Stimulated activated CD4-positive, alpha-beta T cell treated with anti-CD3 and anti-CD28 coated beads, TNF-alpha, amount 100 ng/mL, for 4 hours (primary cell): ENCODE results near the gene HYLS1.

Experiments
- DNase-seq, 3 experiments: peaks; one replicate each; pipeline ENCODE4 v3.0.0-alpha.2; 2020; ENCODE audit warnings: low read depth in 3 of 3

The HYLS1 gene

GRCh38 chr11:125932301-125932700, 44.8 kb downstream of the HYLS1 start:
- DNase-seq: no peak

GRCh38 chr11:125933030-125933813, 45.8 kb downstream of the HYLS1 start:
- no peak for DNase-seq

GRCh38 chr11:125934473-125934872, 47.0 kb downstream of the HYLS1 start:
- no peak for DNase-seq

- no peak for DNase-seq
Observed at GRCh38 chr11:125935056-125935455, 47.6 kb downstream of the HYLS1 start.

- no peak for DNase-seq
Observed at GRCh38 chr11:125935618-125936199, 48.2 kb downstream of the HYLS1 start.

DNA sequence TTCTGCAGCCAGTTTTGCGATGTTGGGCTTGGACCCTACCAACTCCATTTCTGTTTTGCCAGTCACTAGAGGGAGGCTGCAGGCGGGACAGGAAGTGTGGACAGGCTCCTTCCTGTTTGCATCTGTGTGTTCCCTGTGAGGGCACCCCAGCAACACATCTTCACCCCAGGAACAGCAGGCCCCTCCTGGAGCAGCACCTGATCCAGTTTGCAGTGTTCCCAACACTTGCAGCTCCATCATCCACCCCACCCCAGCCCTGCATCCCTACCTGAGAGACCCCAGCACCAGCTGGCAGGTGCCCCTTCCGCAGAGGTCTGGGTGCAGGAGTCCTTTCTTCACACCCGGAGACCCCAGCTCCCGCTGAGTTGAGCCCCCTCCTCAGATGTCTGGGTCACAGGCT, 51.0 kb downstream of the HYLS1 start:
- DNase-seq: no peak

DNA sequence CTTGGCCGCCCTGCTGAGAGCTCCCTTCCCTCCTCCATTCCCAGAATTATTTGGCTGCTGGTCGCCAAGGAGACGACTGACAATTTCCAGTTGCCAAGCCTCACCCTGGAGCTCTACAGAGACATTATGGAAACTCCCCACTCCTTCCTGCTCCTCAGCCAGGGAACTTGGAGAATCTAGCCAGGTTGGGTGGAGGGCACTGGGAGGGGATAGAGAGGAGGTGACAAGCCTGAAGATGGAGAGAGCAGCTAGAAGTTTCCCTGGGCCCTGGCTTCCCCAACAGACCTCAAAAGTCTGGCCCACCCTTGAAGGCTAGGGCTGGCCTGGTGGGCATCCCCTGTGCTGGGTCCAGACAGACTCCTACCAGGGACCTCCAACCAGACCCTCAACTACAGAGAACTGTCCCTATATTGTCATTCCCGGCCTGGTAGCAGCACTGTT, 51.6 kb downstream of the HYLS1 start:
- no peak for DNase-seq

- no peak for DNase-seq
Observed at GRCh38 chr11:125940145-125940544, 52.7 kb downstream of the HYLS1 start.

- DNase-seq: no peak
Observed at GRCh38 chr11:125941267-125941618, 53.8 kb downstream of the HYLS1 start.

DNA sequence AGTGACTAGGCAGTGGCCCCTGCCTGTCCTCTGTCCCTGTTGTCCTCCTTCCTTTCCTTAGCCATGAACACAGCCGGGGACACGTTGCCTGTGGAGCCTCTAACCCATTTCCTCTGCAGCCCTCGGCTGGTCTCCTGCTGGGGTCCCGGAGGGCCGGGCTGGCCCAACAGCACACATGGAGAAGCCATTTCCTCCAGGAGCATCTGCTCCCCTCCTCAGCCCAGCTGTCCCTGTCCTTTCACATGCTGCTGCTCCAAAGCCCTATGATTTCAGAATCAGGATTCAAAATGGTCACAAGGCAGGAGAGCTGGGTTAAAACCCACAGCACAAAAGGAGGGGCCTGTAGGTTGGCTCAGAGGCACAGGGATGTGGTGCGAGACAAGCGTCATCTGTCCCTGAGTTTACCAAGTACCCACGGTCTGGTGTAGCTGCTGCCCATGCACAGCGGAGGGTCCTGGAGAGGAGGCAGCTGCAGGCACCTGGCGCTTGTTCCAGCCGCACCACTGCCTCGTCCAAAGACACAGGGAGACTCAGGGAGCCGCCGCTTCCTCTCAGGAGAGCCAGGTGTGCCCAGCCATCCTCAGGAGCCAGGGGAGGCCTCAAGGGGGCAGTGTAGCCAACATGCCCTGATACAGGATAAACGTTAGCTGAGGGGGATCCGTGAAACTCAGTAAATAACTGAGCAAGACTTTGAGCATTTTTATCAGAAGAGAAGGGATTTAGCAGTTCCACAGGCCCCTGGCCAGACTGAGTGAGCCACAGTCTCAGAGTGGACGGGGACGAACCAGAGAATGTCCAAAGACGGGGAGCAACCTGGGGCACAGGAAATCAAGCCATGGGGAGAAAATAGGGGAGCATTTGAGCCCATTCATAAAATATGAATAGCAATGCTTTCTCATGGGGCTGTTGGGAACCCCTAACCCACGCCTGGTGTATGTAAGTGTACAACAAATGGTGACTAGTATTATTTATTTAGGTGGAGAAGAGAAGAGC, 54.4 kb downstream of the HYLS1 start:
- peak in 2 of 3 experiments; percentile 9 to 29 for DNase-seq

DNA sequence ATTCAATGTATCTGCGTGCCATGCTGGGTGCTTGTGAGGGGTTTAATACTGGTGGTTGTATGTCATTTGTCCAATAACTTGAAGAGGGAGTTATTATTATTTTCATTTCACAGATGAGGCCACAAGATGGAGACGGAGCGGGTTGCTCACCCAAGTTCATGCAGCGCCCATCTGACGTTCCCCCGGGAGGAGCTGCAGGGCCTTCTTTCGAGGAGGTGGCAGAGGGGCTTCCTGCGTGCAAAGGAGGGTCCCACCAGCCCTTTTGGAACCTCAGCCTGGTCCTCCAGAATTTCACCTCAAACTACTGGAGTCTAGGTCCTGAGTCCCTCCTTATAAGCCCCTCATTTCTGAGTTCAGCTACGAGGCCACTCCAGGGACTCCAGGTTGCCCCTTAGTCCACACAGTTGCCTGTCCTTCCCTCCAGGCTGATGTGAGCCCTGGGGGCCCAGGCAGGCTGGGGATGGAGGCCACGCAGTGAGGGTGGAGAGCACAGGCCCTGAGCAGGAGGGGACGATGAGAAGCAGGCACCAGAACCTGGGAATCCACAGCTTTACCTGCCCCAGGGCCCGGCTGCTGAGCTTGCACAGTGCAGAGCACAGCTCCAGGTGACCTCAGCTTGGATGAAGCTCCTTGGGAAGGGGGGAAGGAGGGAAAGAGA, 55.4 kb downstream of the HYLS1 start:
- DNase-seq: no peak

DNA sequence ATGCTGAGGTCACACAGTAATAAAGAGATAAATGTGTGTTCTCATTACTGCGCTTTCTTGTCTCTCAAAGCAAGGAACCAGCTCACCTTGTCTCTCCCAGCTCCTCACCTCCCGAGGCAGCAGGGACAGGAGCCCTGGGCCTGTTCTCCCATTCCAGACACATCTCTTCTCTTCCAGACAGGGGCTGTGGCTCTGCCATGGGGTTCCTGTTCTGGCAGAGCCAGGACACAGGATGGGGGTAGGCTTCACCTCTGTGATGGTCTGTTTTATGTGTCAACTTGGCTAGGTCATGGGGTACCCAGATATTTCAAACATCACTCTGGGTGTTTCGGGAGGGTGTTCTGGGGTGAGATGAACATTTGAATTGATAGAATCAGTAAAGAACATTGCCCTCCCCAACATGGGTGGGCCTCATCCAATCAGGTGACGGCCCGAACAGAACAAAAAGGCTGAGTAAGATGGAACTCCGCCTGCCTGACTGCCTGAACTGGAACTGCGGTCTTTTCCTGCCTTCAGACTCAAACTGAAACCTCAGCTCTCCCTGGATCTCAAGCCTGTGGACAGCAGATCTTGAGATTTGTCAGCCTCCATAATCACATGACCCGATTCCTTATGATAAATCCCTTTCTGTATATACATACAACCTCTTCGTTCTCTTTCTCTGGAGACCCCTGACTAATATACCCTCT, 56.3 kb downstream of the HYLS1 start:
- DNase-seq: no peak

GRCh38 chr11:125944350-125945010, 57.0 kb downstream of the HYLS1 start:
- no peak for DNase-seq

GRCh38 chr11:125945011-125945796, 57.7 kb downstream of the HYLS1 start:
- no peak for DNase-seq

DNA sequence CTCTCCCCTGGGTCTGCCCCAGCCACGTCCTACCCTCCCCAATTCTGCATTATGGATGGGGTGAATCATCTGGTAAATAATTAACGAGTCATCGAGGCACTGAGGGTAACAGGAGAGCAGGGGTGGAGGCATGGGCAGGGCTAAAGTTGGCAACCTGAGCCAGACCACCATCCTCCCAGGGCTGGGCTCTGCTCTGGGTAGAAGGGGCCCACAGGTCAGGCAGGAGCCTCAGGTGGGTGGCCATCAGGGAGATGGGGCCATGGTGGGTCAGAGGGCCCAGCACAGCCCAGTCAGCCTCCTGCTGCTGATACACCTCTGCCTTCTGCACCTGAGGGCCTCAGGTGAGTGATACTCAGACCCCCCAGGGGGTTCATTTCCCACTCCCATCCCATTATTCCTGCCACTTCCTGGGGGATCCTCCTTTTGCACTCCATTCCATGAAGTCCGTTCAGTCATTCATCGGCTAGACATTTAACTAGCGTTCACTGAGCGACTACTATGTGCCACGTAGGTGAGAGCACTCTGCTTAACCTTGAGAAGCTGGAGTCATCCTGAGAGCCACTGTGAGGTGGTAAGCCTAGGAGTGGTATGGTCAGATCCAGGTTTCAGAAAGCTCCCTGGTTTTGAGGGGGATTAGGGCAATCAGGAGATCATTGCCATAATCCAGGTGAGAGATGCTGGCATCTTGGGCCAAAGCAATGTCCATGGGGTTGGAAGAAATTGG, 58.5 kb downstream of the HYLS1 start, which contains the start of gene VSIG10L2:
TSS of gene VSIG10L2 (plus strand) at position 248 of the 724 bp plus-strand sequence. CDS start at position 260, 12 bp downstream.
- no peak for DNase-seq

DNA sequence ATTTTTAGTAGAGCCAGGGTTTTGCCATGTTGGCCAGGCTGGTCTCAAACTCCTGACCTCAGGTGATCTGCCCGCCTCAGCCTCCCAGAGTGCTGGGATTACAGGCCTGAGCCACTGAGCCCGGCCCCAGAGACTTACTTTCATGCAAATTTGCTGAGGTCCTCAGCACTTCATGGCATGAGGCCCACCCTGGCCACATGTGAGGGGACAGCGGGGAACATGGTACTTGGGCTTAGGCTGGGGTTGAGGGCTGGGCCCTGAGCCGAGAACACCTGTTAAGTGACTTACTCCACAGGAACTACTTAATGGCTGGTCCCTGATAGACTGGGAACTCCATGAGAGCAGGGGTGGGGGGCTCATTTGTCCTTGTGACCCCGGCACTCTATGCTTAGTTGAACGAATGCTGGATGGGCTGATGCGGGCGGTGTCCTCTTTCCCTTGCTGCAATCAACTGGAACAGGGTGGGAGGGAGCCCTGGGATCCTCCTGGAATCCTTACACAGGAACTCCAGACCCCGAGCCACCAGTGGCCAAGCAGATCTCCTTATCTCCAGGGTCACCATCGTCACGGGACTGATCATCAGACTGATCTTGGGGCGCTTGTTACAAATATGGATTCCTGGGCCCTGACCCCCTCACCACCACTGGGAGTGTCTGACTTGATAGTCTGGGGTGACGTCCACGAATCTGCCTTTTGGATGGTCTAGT, 59.4 kb downstream of the HYLS1 start:
- no peak for DNase-seq

GRCh38 chr11:125947419-125948277, 60.2 kb downstream of the HYLS1 start:
- no peak for DNase-seq
